PC-9 (cell line): ENCODE results near the gene PTAFR. TPM values are rescaled to one million over a fixed set of nuclear protein-coding genes. Genes with fewer than 3 reads are reported as not detected.

Experiments
- BruUV-seq: library from RNA; stranded (reverse); fragments of 400-500 nt; replicated peaks from 2 replicates; lab custom pipeline; 2021; lab: Mats Ljungman, UMichigan
- CTCF ChIA-PET: fragments of 300-600 bp; sonication (Branson Sonifier 250); formaldehyde crosslinking; loops from one replicate; lab custom pipeline; 2022; ENCODE audit warnings: antibody characterized with exemption; lab: Charles Lee
- POLR2A ChIA-PET: fragments of 300-600 bp; sonication (Branson Sonifier 250); formaldehyde crosslinking; loops from one replicate; lab custom pipeline; 2022; ENCODE audit warnings: antibody characterized with exemption; ENCODE audit not compliant: unreplicated experiment; lab: Charles Lee
- DNase-seq, 2 experiments: peaks; one replicate each; pipeline versions ENCODE4 v3.0.0 to v3.0.0-alpha.2; 2015 to 2022; ENCODE audit warnings: mixed read lengths in 1 of 2
- H2AFZ ChIP-seq: fragments of 200-600 bp; sonication (generic); 2 replicates; pipeline ENCODE4 v1.8.1; 2017; ENCODE audit warnings: antibody characterized with exemption
- H3F3A ChIP-seq: fragments of 200-600 bp; sonication (generic); 2 replicates; pipeline ENCODE4 v1.8.1; 2017; ENCODE audit warnings: antibody characterized with exemption, mild to moderate bottlenecking, low read depth; ENCODE audit not compliant: insufficient read depth
- H3K27ac ChIP-seq: fragments of 200-600 bp; sonication (generic); 2 replicates; pipeline ENCODE4 v1.6.1; 2016; ENCODE audit warnings: mixed run types
- H3K27me3 ChIP-seq: fragments of 200-600 bp; sonication (generic); 2 replicates; pipeline ENCODE4 v1.6.1; 2016; ENCODE audit warnings: low read depth, mixed run types; ENCODE audit not compliant: insufficient read depth
- H3K36me3 ChIP-seq: fragments of 200-600 bp; sonication (generic); 2 replicates; pipeline ENCODE4 v1.6.1; 2016; ENCODE audit warnings: low read depth, mixed run types
- H3K4me1 ChIP-seq: fragments of 200-600 bp; sonication (generic); replicated peaks from 2 replicates; pipeline ENCODE4 v1.6.1; 2016; ENCODE audit warnings: mixed run types; ENCODE audit not compliant: insufficient read depth
- H3K4me2 ChIP-seq: fragments of 200-600 bp; sonication (generic); 2 replicates; pipeline ENCODE4 v1.6.1; 2017; ENCODE audit warnings: mixed run types
- H3K4me3 ChIP-seq: fragments of 200-600 bp; sonication (generic); 2 replicates; pipeline ENCODE4 v1.6.1; 2016; ENCODE audit warnings: mixed run types
- H3K79me2 ChIP-seq: fragments of 200-600 bp; sonication (generic); 2 replicates; pipeline ENCODE4 v1.6.1; 2017; ENCODE audit warnings: low read depth, mixed run types
- H3K9me2 ChIP-seq: fragments of 200-600 bp; sonication (generic); 2 replicates; pipeline ENCODE4 v1.8.1; 2017; ENCODE audit warnings: mild to moderate bottlenecking; ENCODE audit not compliant: insufficient read depth
- H3K9me3 ChIP-seq: fragments of 200-600 bp; sonication (generic); 2 replicates; pipeline ENCODE4 v1.8.1; 2016; ENCODE audit warnings: low read depth; ENCODE audit not compliant: insufficient read depth
- H4K20me1 ChIP-seq: fragments of 200-600 bp; sonication (generic); 2 replicates; pipeline ENCODE4 v1.8.1; 2017; ENCODE audit not compliant: insufficient read depth
- CTCF ChIP-seq: fragments of 200-600 bp; sonication (generic); conservative IDR thresholded peaks from 2 replicates; pipeline ENCODE4 v1.6.1; 2017; ENCODE audit warnings: mixed run types, antibody characterized with exemption, mild to moderate bottlenecking, moderate library complexity
- EZH2 ChIP-seq: fragments of 200-600 bp; sonication (generic); IDR thresholded peaks from 2 replicates; pipeline ENCODE4 v1.8.0; 2017; ENCODE audit warnings: antibody characterized with exemption, low read depth
- intact Hi-C: fragments of 100-400 bp; cut with micrococcal nuclease; formaldehyde crosslinking; loops from one replicate; pipeline ENCODE4 v1.10.0; 2022; ENCODE audit not compliant: unreplicated experiment
- total RNA-seq: library from RNA; stranded (reverse); gene quantifications from 2 replicates; pipeline ENCODE4 v1.2.3, GENCODE V29; 2021

PTAFR gene
- total RNA-seq, 1 experiment from 2014 or later: 12.2 TPM

- H3K27ac ChIP-seq: peak overlapping the region; percentile 67
- CTCF ChIA-PET: interaction anchor here (0.6 kb wide), 1 partner anchor 255 kb away, joined by 4 read pairs; no protein-coding TSS in a partner anchor
- H3F3A ChIP-seq: no peaks in the 10 kb centered on the region; the same call in 1 of the 2 replicates
- no peak overlapping the region for H3K4me3 ChIP-seq
- H3K9me2 ChIP-seq: no peaks in the 10 kb centered on the region
- no peaks in the 10 kb centered on the region for H4K20me1 ChIP-seq
- intact Hi-C loops: no loop called here
- H3K4me1 ChIP-seq: peaks cover 30% of the 10 kb centered on the region
- H3K9me3 ChIP-seq: no peaks in the 10 kb centered on the region
- 0 out of 2 replicates have a peak overlapping the region, but pooled peaks have one; percentile 4 for H3K4me2 ChIP-seq
- no peak for DNase-seq
- no peaks in the 10 kb centered on the region for H3K36me3 ChIP-seq
- POLR2A ChIA-PET: no interaction called here
- no TSS peak for BruUV-seq
- TF ChIP-seq EZH2 (no peak), CTCF (no peak)
- no peaks in the 10 kb centered on the region for H3K27me3 ChIP-seq
- H2AFZ ChIP-seq: 0 out of 2 replicates have a peak overlapping the region, but pooled peaks have one; percentile 5
- no peaks in the 10 kb centered on the region for H3K79me2 ChIP-seq
Measured at GRCh38 chr1:28110555-28110954, 65.9 kb downstream of the PTAFR start.

GRCh38 chr1:28109639-28110038 is 66.9 kb downstream of the PTAFR start:
- Histone ChIP-seq H3K9me3 (no peaks in the 10 kb centered on the region), H3K27me3 (no peaks in the 10 kb centered on the region), H3F3A (no peaks in the 10 kb centered on the region; the same call in 1 of the 2 replicates), H2AFZ (no peak overlapping the region), H3K36me3 (no peaks in the 10 kb centered on the region), H3K79me2 (no peaks in the 10 kb centered on the region), H3K9me2 (no peaks in the 10 kb centered on the region), H3K27ac (no peak overlapping the region), H3K4me1 (peaks cover 22% of the 10 kb centered on the region), H3K4me2 (no peak overlapping the region), H3K4me3 (no peak overlapping the region), H4K20me1 (no peaks in the 10 kb centered on the region)
- TF ChIP-seq EZH2: no peak
- no peak for DNase-seq
- intact Hi-C loops: no loop called here
- CTCF ChIA-PET: no interaction called here
- no TSS peak for BruUV-seq
- POLR2A ChIA-PET: no interaction called here

GRCh38 chr1:28108001-28108400 is 68.5 kb downstream of the PTAFR start:
- CTCF ChIA-PET: no interaction called here
- no peak for DNase-seq
- H3K79me2 ChIP-seq: no peaks in the 10 kb centered on the region
- TF ChIP-seq EZH2: no peak
- TF ChIP-seq CTCF: no peak
- no peak overlapping the region for H3K27ac ChIP-seq
- no peaks in the 10 kb centered on the region for H3K9me2 ChIP-seq
- H3K27me3 ChIP-seq: no peaks in the 10 kb centered on the region
- H3K4me1 ChIP-seq: peaks cover 20% of the 10 kb centered on the region
- no peak overlapping the region for H3K4me3 ChIP-seq
- no peaks in the 10 kb centered on the region for H3K9me3 ChIP-seq
- intact Hi-C loops: no loop called here
- POLR2A ChIA-PET: no interaction called here
- no peaks in the 10 kb centered on the region for H3K36me3 ChIP-seq
- no peak overlapping the region for H2AFZ ChIP-seq
- no TSS peak for BruUV-seq
- H3K4me2 ChIP-seq: no peak overlapping the region
- H3F3A ChIP-seq: no peaks in the 10 kb centered on the region; the same call in 1 of the 2 replicates
- no peaks in the 10 kb centered on the region for H4K20me1 ChIP-seq
